ENCODE measurements around the gene C3orf33.

C3orf33 gene

DNA sequence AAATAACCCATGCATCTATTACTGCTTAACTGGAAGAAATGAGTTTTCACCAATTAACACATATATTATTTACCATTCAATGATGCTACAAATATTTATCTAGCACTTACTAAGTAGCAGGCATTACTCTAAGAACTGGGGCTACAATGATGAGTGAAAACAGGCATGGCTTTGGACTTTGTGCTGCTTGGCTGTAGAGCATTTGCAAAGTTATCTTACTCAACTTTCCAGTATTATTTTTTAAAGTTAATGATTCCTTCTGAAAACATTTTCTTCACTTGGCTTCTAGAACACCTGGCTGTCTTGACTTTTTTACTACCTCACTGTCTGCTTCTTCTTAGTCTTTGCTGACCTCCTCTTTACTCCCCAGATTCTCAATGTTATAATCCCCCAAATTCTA lies 1.8 kb downstream of the C3orf33 start:
- no peak for TF ChIP-seq GATA3 (IDR thresholded peaks at IDR 0.05; ENCODE audit: low read depth, low read length)
- no peak for TF ChIP-seq GATA2 (IDR thresholded peaks at IDR 0.05; ENCODE audit: low read depth, low read length)

DNA sequence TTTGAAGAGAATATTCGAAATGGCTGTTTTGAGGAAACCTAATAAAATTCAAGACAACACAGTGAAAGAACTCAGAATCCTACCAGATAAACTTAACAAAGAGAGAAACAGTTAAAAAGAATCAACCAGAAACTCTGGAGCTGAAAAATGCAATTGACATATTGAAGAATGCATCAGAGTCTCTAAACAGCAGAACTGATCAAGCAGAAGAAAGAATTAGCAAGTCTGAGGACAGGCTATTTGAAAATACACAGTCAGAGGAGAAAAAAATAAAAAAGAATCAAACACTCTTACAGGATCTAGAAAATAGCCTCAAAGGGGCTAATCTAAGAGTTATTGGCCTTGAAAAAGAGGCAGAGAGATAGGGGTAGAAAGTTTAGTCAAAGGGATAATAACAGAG lies 13.5 kb downstream of the C3orf33 start:
- TF ChIP-seq GATA3 (IDR thresholded peaks at IDR 0.05; ENCODE audit: low read depth, low read length): no peak
- no peak for TF ChIP-seq GATA2 (IDR thresholded peaks at IDR 0.05; ENCODE audit: low read depth, low read length)

DNA sequence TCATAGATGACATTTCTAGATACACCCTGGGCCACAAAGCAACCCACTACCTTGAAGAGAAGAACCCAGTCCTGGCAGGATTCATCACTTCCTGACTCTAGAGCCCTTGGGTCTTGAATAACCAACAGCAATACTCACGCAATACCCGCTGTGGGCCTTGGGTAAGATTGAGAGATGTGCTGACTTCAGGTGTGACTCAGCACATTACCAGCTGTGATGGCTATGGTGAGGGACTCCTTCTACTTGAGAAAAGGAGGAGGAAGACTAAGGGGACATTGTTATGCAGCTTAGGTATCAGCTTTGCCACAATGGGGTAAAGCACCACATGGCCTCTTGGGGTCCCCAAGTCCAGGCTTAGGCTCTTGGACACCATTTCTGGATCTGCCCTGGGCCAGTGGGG lies 14.9 kb downstream of the C3orf33 start:
- TF ChIP-seq GATA2 (IDR thresholded peaks at IDR 0.05; ENCODE audit: low read depth, low read length) (no peak), GATA3 (IDR thresholded peaks at IDR 0.05; ENCODE audit: low read depth, low read length) (no peak)

DNA sequence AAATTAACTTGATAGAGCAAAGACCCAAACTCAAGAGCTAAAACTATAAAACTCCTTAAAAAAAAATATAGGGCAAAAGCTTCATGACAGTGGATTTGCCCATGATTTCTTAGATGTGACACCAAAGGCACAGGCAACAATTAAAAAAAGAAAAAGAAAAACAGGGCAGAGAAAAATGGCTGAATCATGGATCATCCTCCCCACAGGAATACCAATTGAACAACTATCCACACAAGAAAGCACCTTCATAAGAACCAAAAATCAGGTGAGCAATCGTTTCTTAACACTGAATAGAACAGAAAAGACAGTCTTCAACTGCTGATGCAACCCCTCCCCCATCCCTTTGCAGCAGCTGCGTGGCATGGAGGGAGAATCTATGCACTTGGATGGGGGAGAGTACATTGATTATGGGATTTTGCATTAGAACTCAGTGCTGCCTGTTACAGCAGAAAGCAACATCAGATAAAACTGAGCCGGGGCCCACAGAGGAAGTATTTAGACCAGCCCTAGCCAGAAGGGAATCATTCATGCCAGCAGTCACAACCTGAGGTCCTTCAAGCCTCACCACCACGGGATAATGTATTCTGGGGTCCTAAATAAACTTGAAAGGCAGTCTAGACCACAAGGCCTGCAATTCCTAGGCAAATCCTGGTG lies 15.7 kb downstream of the C3orf33 start:
- TF ChIP-seq GATA2 (IDR thresholded peaks at IDR 0.05; ENCODE audit: low read depth, low read length) (no peak), GATA3 (IDR thresholded peaks at IDR 0.05; ENCODE audit: low read depth, low read length) (no peak)

- TF ChIP-seq GATA2 (IDR thresholded peaks at IDR 0.05; ENCODE audit: low read depth, low read length): no peak
- no peak for TF ChIP-seq GATA3 (IDR thresholded peaks at IDR 0.05; ENCODE audit: low read depth, low read length)
Measured at GRCh38 chr3:155785662-155786295, 20.3 kb downstream of the C3orf33 start.

- no peak for TF ChIP-seq GATA3 (IDR thresholded peaks at IDR 0.05; ENCODE audit: low read depth, low read length)
- no peak for TF ChIP-seq GATA2 (IDR thresholded peaks at IDR 0.05; ENCODE audit: low read depth, low read length)
Measured at GRCh38 chr3:155782390-155782953, 23.6 kb downstream of the C3orf33 start.

DNA sequence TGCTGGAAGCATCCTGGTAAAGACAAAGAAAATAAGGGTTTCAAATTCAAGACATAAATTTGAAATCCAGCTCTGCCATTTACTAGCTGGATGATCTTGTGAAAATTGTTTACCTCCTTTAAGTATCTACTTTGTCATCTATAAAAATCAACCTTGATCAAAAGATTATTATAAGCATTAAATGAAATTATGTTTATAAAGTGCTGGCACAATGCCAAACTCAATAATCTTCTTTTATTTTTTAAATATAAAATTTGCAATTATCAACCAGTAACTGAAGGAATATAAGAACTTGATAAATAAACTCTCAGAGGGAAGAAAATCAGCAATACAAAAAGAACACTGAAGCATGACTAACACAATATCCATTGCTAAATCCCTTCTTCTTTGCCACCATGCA lies 25.8 kb downstream of the C3orf33 start:
- TF ChIP-seq GATA3 (IDR thresholded peaks at IDR 0.05; ENCODE audit: low read depth, low read length): no peak
- TF ChIP-seq GATA2 (IDR thresholded peaks at IDR 0.05; ENCODE audit: low read depth, low read length): no peak

DNA sequence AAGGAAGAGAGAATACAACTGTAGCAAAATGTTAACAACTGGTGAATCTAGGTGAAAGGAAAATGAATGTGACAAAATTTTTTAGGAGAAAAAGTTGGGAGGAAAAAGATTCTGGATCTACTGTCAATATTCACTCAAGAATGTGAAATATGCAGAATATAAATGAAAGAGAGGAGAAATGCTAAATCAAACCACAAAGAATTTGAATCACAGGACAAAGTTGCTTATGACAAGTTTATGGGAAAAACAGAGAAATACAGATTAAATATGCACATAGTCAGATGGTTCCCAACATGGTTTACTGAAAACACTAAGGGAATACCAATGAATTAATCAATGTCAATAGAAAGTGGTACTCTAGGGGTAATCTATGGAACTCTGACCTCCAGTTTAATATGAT lies 27.6 kb downstream of the C3orf33 start:
- TF ChIP-seq GATA3 (IDR thresholded peaks at IDR 0.05; ENCODE audit: low read depth, low read length) (no peak), GATA2 (IDR thresholded peaks at IDR 0.05; ENCODE audit: low read depth, low read length) (no peak)

DNA sequence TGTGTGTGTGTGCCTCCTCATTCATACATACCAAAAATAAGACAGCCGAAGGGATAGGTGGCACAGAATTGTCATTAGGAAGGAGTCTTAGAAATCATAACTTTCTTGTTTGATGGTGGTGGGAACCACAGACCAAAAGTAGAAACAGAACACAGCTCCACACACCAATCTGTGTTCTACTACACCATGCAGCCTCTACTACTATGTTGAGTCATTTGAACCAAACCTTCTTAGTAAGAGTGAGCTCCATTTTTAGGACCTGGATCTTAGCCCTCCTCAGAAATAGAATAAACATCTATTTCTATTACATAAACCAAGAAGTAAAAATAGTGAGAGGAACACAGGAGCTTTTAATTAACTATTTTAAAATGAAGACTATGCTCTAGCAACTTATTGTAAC lies 33.3 kb downstream of the C3orf33 start:
- TF ChIP-seq GATA2 (IDR thresholded peaks at IDR 0.05; ENCODE audit: low read depth, low read length) (no peak), GATA3 (IDR thresholded peaks at IDR 0.05; ENCODE audit: low read depth, low read length) (no peak)

DNA sequence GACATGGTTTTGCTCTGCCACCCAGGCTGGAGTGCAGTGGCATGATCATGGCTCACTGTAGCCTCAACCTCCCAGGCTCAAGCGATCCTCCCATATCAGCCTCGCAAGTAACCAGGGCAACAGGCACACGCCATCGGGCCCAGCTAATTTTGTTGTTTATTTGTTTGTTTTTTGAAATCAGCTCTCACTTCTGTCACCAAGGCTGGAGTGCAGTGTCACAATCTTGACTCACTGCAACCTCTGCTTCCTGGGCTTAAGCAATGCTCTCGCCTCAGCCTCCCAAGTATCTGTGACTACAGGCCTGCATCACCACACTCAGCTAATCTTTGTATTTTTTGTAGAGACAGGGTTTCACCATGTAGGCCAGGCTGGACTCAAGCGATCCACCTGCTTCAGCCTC lies 35.0 kb downstream of the C3orf33 start:
- no peak for TF ChIP-seq GATA2 (IDR thresholded peaks at IDR 0.05; ENCODE audit: low read depth, low read length)

GRCh38 chr3:155766206-155766605 lies 39.9 kb downstream of the C3orf33 start:
- no peak for TF ChIP-seq GATA2 (IDR thresholded peaks at IDR 0.05; ENCODE audit: low read depth, low read length)
- no peak for TF ChIP-seq GATA3 (IDR thresholded peaks at IDR 0.05; ENCODE audit: low read depth, low read length)

GRCh38 chr3:155763870-155764463 lies 42.1 kb downstream of the C3orf33 start:
- TF ChIP-seq GATA3 (IDR thresholded peaks at IDR 0.05; ENCODE audit: low read depth, low read length) (no peak), GATA2 (IDR thresholded peaks at IDR 0.05; ENCODE audit: low read depth, low read length) (no peak)

- TF ChIP-seq GATA3 (IDR thresholded peaks at IDR 0.05; ENCODE audit: low read depth, low read length): no peak
- TF ChIP-seq GATA2 (IDR thresholded peaks at IDR 0.05; ENCODE audit: low read depth, low read length): no peak
Measured at GRCh38 chr3:155760653-155761052, 45.4 kb downstream of the C3orf33 start.

DNA sequence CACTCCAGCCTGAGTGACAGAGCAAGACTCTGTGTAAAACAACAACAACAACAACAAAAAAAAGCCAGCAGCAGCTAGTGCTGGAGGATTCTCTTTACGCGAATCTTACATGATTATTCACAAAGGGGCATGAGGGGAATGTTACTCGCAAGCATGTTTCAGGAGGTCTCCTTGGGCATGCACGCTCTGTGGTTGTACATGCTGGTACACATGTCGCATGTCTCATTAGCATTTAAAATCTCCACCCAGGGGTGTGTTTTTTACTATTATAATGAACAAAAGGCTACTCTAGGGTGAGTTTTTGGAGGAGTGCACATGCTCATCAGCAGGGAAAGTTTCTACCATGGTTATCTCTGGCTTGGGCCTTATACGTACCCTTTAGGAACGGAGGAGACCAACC lies 48.5 kb downstream of the C3orf33 start:
- TF ChIP-seq GATA3 (IDR thresholded peaks at IDR 0.05; ENCODE audit: low read depth, low read length) (no peak), GATA2 (IDR thresholded peaks at IDR 0.05; ENCODE audit: low read depth, low read length) (no peak)

Data from SH-SY5Y (cell line).